GM21723 (cell line): ENCODE data around the gene RNGTT.

ENCODE experiments used
- ATAC-seq: cut with Tn5 transposase; IDR thresholded peaks from one replicate; pipeline ENCODE4 v1.9.1; 2021; ENCODE audit warnings: mild to moderate bottlenecking, moderate library complexity; ENCODE audit not compliant: unreplicated experiment

Gene RNGTT

DNA sequence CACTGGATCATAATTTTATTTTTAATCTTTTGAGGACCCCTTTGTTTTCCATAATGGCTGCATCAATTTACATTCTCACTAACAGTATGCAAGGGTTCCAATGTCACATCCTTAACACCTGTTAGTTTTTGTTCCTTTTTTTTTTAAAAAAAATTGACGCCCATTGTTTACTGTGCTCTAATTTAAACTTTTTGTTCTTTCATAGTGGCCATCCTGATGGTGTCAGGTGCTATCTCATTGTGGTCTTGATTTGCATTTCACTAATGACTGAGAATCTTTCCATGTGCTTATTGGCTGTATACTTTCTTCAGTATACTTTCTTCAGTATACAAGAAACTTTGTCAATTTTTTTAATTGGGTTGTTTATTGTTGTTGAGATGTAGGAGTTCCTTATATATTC is 347.0 kb downstream of the RNGTT start:
- ATAC-seq: no peak

- ATAC-seq: no peak
Measured at GRCh38 chr6:88614316-88614877, 349.0 kb downstream of the RNGTT start.

GRCh38 chr6:88612631-88613030 is 350.8 kb downstream of the RNGTT start:
- no peak for ATAC-seq

- ATAC-seq: no peak
Measured at GRCh38 chr6:88611721-88612120, 351.7 kb downstream of the RNGTT start.

GRCh38 chr6:88609983-88610382 is 353.4 kb downstream of the RNGTT start:
- no peak for ATAC-seq

DNA sequence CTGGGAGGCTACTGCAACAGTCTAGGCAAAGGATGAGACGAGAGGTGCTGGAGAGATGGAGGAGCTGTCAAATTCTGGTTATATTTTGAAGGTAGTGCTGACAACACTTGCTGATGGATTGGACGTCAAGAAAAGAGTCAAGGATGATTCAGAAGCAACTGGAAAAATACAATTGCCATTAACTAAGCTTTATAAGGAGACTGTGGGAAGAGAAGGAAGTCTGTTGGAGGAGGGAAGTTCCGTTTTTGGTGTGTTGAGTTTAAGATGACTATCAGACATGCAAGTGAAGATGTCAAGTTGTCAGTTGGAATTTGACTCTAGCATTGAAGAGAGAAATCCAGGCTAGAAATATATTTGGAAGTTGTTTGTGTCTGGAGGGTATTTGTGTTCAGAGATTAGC is 358.1 kb downstream of the RNGTT start:
- ATAC-seq: no peak

GRCh38 chr6:88599571-88599970 is 363.8 kb downstream of the RNGTT start:
- ATAC-seq: no peak

DNA sequence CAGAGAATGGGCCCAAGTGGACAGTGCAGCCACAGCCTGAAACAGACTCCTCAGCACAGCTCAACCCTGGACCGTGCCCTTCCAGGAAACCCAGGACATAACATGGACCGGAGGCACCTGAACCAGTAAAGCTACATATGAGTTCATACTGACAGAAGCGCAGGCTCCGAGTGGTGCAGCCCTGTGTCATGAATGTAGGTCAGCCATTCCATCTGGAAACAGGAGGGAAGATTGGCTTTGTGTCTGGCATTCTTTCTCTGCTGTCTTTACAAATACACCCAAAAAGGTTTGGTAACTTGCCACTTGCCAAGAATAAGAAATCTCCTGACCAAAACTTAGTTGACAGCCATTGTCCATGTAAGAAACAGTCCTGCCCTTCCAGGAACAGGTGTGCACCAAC is 366.6 kb downstream of the RNGTT start:
- ATAC-seq: no peak

- peak; percentile 51 for ATAC-seq
Measured at GRCh38 chr6:88588938-88589337, 374.5 kb downstream of the RNGTT start.

GRCh38 chr6:88587150-88587520 is 376.3 kb downstream of the RNGTT start:
- ATAC-seq: no peak

DNA sequence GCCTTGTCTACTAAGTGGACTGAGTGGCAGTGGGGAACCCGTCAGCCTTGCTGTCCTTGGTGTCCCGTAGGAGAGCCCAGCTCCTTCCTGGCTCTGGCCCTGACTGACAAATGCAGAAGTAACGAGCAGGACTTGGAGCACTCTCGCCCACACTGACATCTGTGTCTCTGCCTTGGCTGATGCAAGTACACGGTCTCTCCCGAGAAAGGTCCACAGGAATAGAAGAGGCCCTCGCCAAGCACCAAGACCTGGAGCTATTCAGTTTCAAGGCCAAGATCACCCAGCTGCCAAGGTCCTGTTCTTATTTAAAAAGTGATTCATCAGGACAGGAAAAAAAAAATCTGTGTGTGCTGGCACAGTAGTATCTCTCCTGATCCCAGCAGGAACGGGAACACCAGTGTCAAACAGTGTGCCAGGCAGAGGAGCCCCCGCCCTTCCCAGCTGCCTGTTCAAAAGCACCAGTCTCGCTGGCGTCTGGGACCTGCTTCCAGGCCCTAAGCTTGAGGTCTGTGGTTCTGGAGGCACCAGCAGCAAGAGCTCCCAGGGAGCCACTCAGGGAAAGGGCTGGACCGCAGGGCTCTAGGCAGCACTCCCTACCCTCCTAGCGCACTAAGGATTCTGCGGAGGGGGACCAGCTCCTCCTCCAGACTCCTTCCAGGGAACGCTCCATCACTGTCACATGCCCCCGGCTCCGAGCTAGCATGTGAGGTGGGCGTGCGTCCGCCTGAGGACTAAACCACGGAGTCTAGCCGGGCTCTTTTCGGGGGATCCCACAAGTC is 376.9 kb downstream of the RNGTT start:
- no peak for ATAC-seq

DNA sequence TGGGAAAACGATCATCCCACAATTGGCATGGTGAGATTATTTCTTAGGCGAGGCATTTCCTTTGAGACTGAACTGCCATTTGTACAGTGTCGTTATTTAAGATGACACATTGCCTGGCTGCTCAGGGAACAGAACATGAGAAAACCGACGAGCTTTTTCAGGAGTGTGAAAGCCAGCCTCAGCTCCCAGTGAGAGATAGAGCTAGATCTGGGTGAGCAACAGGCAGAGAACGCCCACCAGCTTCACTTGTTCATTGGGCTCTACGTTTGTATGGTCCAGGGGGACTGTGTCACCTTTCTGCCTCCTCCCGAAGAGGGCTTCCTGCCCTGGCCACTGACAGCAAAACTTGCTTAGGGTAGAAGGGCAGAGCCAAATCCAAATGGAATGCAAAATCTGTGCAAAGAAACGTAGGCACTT is 378.1 kb downstream of the RNGTT start:
- ATAC-seq: no peak

DNA sequence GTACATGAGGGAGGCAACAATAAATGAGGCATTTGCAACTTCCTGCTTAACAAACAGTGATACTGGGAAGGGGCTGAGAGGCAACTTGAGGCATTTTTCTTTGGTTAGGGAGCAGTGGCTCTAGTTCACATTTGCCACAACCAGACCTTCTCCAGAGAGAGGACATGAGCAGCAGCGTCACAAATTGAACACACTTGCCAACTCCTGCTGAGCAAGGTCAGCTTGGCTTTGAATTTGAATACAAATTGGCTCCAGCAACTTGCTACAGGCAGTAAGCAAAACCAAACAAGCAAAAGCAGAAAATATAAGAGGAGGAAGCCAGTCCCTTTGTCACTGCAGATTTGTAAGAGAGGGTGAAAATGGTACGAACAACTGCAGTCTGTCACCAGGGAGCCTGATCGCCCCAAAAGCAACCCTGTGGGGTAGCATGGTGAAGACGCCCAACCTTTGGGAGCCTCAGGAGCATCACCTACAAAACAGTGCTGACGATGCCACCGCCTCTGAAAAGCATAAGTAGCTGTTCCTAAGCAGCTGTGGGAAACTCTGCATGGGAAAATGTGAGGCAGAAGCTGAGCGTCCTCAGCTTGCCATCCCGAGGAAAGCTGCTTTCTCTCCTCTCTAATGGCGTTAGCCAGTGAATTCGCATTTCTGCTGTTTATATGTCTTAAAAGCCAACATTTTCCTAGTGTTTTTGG is 378.7 kb downstream of the RNGTT start:
- ATAC-seq: no peak

DNA sequence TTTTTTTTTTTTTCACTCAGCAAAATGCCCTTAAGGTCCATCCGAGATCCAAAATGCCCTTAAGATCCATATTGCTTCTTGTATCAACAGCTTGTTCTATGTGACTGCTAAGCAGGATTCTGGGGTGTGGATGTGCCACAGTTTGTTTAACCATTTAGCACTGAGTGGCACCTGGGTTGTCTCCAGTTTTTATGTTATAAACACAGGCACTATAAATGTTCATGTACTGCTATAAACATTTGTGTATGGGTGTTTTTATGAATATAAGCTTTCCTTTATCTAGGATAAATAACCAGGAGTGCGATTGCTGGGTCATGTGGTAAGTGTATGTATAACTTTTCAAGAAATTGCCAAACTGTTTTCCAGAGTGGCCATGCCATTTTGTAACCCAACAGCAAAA is 386.0 kb downstream of the RNGTT start:
- ATAC-seq: no peak

- ATAC-seq: no peak
Measured at GRCh38 chr6:88575536-88575935, 387.9 kb downstream of the RNGTT start.

DNA sequence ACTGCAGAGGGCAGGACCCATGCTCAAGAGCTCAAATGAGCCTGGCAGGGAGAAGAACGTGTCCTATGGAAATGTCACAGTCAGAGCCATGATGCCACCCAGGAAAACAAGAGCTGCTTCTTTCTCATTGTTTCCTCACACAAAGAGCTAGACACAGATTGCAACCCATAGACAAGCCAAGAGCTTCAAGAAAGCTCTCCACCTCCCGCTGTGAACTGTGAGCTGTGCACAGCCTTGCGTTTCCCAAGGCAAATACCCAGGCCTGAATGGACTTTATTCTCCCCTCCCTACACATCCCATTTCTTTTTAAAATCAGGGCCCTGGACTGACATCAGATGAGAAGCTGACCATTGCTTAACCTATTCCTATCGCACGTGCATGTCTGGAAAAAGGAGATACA is 388.8 kb downstream of the RNGTT start:
- ATAC-seq: no peak

DNA sequence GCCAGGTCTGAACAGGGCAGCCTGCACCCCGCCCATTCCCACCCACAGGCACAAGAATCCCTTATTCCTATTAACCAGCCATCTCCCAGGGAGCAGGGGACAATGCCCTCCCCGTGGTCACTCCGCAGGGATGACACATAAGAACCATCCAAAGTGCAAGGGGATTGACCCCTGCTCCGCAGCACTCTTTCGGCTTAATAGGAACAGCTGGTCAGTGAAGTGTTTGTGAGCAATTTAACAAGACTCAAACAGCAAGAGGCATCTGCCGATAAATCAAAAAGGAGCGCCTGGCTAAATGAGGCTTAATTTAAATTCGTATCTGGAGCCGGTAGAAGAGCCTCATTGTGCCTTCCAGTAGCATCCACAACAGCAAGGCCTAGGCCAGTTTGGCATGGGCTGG is 389.4 kb downstream of the RNGTT start:
- no peak for ATAC-seq

DNA sequence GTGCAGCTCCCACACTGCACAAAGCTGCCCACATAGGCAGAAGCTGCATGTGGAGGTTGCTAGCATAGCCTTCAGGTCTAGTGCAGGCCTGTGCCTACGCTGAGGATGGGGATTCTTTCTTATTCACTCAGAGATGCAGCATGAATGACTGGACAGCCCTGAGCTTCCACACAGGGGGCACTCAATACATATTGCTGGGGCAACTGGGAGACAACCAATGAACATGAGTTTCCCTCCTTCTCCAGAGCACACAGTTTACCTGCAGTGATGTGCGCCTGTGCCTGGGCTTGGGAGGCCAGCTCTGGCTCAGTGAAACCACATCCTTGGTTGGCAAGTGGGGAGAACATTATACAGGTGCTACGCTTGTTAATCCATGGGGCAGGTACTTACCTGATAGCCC is 389.9 kb downstream of the RNGTT start:
- ATAC-seq: no peak

DNA sequence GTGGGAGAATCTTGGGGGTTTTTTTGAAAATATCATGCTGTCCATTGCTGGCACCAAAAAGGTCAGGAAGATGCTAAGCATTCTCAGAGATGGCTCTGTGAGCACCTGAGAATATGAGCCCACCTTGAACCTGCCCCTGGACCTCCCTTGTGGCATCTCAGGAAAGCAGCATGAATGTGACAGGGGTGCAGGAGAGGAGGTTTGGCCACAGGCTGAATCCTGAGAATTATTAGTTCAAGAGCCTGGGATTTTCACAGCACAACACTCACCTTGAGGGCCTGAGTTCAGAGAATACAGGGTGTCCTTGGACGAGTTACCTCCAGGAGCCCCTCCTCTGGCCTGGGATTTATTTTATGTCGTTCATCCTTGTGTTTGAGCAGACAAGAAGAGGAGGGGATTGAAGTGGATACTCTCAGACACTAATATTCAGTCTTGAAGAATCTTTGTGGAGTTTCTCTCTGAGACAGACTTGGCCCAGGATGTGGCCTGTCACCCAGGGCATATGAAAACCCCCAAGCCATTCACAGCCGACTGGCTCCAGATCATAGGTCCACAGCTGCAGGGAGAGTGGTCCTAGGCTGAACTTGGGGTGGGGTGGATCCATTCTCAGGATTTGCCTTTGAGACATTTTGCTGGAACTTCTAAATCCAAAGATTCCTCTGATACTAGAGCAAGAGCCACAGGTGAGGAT is 390.8 kb downstream of the RNGTT start:
- ATAC-seq: no peak

DNA sequence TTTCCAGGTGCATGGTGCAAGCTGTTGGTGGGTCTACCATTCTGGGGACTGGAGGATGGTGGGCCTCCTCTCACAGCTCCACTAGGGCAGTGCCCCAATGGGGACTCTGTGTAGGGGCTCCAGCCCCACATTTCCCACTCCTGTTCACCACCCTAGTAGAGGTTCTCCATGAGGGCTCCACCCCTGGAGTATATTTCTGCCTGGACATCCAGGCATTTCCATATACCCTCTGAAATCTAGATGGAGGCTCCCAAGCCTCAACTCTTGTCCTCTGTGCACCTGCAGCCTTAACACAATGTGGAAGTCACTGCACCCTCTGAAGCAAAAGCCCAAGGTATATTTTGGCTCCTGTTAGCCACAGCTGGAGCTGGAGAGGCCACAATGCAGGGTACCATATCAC is 393.5 kb downstream of the RNGTT start:
- no peak for ATAC-seq

DNA sequence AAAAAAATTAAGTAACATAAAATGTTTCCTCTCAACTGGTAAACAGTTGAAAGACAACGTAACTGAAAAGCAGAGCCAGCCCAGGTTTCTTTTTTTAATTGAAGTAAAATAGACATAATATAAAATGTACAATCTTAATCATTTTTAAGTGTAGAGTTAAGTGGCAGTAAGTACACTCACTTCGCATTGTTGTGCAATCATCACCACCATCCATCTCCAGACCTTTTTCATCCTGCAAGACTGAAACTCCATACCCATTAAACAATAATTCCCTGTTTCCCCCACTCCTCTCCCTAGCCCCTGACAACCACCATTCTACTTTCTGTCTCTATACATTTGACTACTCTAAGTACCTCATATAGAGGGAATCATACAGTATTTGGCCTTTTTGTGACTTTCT is 395.7 kb downstream of the RNGTT start:
- no peak for ATAC-seq
